ENCODE data around the gene PDZD8.
"Not testable (repeated sequence)": the region's sequence is repeated elsewhere in the genome, so short reads cannot be mapped to it uniquely, and the experiment has no call there.

PDZD8 gene

GRCh38 chr10:117312430-117312829 lies 62.8 kb downstream of the PDZD8 start:
- H3K27ac Mint-ChIP-seq: no peak overlapping the region
- no peak overlapping the region for H3K4me3 Mint-ChIP-seq
- H3K36me3 Mint-ChIP-seq: peaks cover 30 to 44% of the 10 kb centered on the region in 2 donors
- ATAC-seq (replicated peaks): no peak
- no peak for DNase-seq
- peaks cover 0 to 2% of the 10 kb centered on the region in 2 donors for H3K9me3 Mint-ChIP-seq
- no peaks in the 10 kb centered on the region for H3K27me3 Mint-ChIP-seq
- peaks cover 8 to 11% of the 10 kb centered on the region in 2 donors for H3K4me1 Mint-ChIP-seq

- Mint-ChIP-seq H3K27me3 (no peaks in the 10 kb centered on the region), H3K9me3 (peaks cover 0 to 2% of the 10 kb centered on the region in 2 donors), H3K36me3 (peaks cover 30 to 44% of the 10 kb centered on the region in 2 donors), H3K27ac (no peak overlapping the region), H3K4me1 (peaks cover 8 to 11% of the 10 kb centered on the region in 2 donors), H3K4me3 (no peak overlapping the region)
- ATAC-seq (replicated peaks): no peak
- DNase-seq: no peak
Measured at GRCh38 chr10:117311261-117311660, 64.0 kb downstream of the PDZD8 start.

GRCh38 chr10:117306674-117307073 lies 68.6 kb downstream of the PDZD8 start:
- Mint-ChIP-seq H3K4me1 (peaks cover 4 to 15% of the 10 kb centered on the region in 2 donors), H3K27ac (no peak overlapping the region), H3K27me3 (no peaks in the 10 kb centered on the region), H3K36me3 (peaks cover 41 to 42% of the 10 kb centered on the region in 2 donors), H3K9me3 (peaks cover 10 to 14% of the 10 kb centered on the region in 2 donors), H3K4me3 (no peak overlapping the region)
- DNase-seq: no peak
- no peak for ATAC-seq (replicated peaks)

GRCh38 chr10:117303451-117303850 lies 71.8 kb downstream of the PDZD8 start:
- Mint-ChIP-seq H3K9me3 (peaks cover 15 to 20% of the 10 kb centered on the region in 2 donors), H3K36me3 (peaks cover 44 to 48% of the 10 kb centered on the region in 2 donors)
- H3K27me3 Mint-ChIP-seq; DNase-seq; ATAC-seq (replicated peaks); H3K27ac Mint-ChIP-seq; H3K4me1 Mint-ChIP-seq; H3K4me3 Mint-ChIP-seq: not testable (repeated sequence)

GRCh38 chr10:117300671-117301070 lies 74.6 kb downstream of the PDZD8 start:
- no peak for DNase-seq
- no peak for ATAC-seq (replicated peaks)
- H3K9me3 Mint-ChIP-seq: peaks cover 15 to 20% of the 10 kb centered on the region in 2 donors
- H3K27ac Mint-ChIP-seq: no peak overlapping the region
- H3K4me1 Mint-ChIP-seq: peaks cover 4 to 10% of the 10 kb centered on the region in 2 donors
- H3K36me3 Mint-ChIP-seq: peaks cover 49 to 51% of the 10 kb centered on the region in 2 donors
- H3K27me3 Mint-ChIP-seq: no peaks in the 10 kb centered on the region
- H3K4me3 Mint-ChIP-seq: no peak overlapping the region

- Mint-ChIP-seq H3K4me1 (peaks cover 4 to 9% of the 10 kb centered on the region in 2 donors), H3K36me3 (peaks cover 43 to 52% of the 10 kb centered on the region in 2 donors), H3K9me3 (peaks cover 15 to 20% of the 10 kb centered on the region in 2 donors), H3K27ac (no peak overlapping the region), H3K27me3 (no peaks in the 10 kb centered on the region), H3K4me3 (no peak overlapping the region)
- ATAC-seq (replicated peaks): no peak
- DNase-seq: no peak
Measured at GRCh38 chr10:117299435-117299834, 75.8 kb downstream of the PDZD8 start.

GRCh38 chr10:117298219-117298618 lies 77.0 kb downstream of the PDZD8 start:
- Mint-ChIP-seq H3K9me3 (peaks cover 15% of the 10 kb centered on the region in 2 donors), H3K4me1 (peaks cover 4 to 7% of the 10 kb centered on the region in 2 donors), H3K4me3 (no peak overlapping the region), H3K27me3 (no peaks in the 10 kb centered on the region), H3K36me3 (peaks cover 32 to 45% of the 10 kb centered on the region in 2 donors), H3K27ac (no peak overlapping the region)
- ATAC-seq (replicated peaks) (no peak), DNase-seq (no peak)

- peaks cover 19 to 27% of the 10 kb centered on the region in 2 donors for H3K36me3 Mint-ChIP-seq
- ATAC-seq (replicated peaks) (no peak), DNase-seq (no peak)
- H3K27ac Mint-ChIP-seq: no peak overlapping the region
- peaks cover 1 to 4% of the 10 kb centered on the region in 2 donors for H3K4me1 Mint-ChIP-seq
- no peaks in the 10 kb centered on the region for H3K27me3 Mint-ChIP-seq
- H3K4me3 Mint-ChIP-seq: no peak overlapping the region
- H3K9me3 Mint-ChIP-seq: peaks cover 0 to 3% of the 10 kb centered on the region in 2 donors
Measured at GRCh38 chr10:117294735-117295134, 80.5 kb downstream of the PDZD8 start.

GRCh38 chr10:117294039-117294645 lies 81.1 kb downstream of the PDZD8 start:
- H3K4me1 Mint-ChIP-seq: peaks cover 1 to 4% of the 10 kb centered on the region in 2 donors
- H3K27me3 Mint-ChIP-seq: no peaks in the 10 kb centered on the region
- DNase-seq (no peak), ATAC-seq (replicated peaks) (no peak)
- H3K4me3 Mint-ChIP-seq: no peak overlapping the region
- H3K9me3 Mint-ChIP-seq: no peaks in the 10 kb centered on the region
- H3K27ac Mint-ChIP-seq: no peak overlapping the region
- peaks cover 17 to 26% of the 10 kb centered on the region in 2 donors for H3K36me3 Mint-ChIP-seq

- H3K4me3 Mint-ChIP-seq; ATAC-seq (replicated peaks); H3K27me3 Mint-ChIP-seq; H3K27ac Mint-ChIP-seq; DNase-seq; H3K9me3 Mint-ChIP-seq; H3K4me1 Mint-ChIP-seq: not testable (repeated sequence)
- peaks cover 12 to 21% of the 10 kb centered on the region in 2 donors for H3K36me3 Mint-ChIP-seq
Measured at GRCh38 chr10:117290872-117291271, 84.4 kb downstream of the PDZD8 start.

- H3K27ac Mint-ChIP-seq: no peak overlapping the region
- ATAC-seq (replicated peaks): no peak
Measured at GRCh38 chr10:117284716-117285494, 90.3 kb downstream of the PDZD8 start.

GRCh38 chr10:117277675-117278074 lies 97.6 kb downstream of the PDZD8 start:
- no peaks in the 10 kb centered on the region for H3K27me3 Mint-ChIP-seq
- peaks cover 2 to 4% of the 10 kb centered on the region in 2 donors for H3K36me3 Mint-ChIP-seq
- ATAC-seq (replicated peaks): no peak
- no peak overlapping the region for H3K27ac Mint-ChIP-seq
- H3K4me3 Mint-ChIP-seq: no peak overlapping the region
- no peak for DNase-seq
- H3K9me3 Mint-ChIP-seq: no peaks in the 10 kb centered on the region
- no peaks in the 10 kb centered on the region for H3K4me1 Mint-ChIP-seq

More at GRCh38 chr10:117284716-117285494, 90.3 kb downstream of the PDZD8 start:
- Mint-ChIP-seq H3K36me3 (peaks cover 19 to 29% of the 10 kb centered on the region in 2 donors), H3K4me1 (no peaks in the 10 kb centered on the region), H3K27me3 (no peaks in the 10 kb centered on the region), H3K4me3 (no peak overlapping the region), H3K9me3 (no peaks in the 10 kb centered on the region)
- no peak for DNase-seq

- DNase-seq (no peak), ATAC-seq (replicated peaks) (no peak)
- Mint-ChIP-seq H3K27ac (no peak overlapping the region), H3K36me3 (no peaks in the 10 kb centered on the region), H3K27me3 (no peaks in the 10 kb centered on the region), H3K9me3 (no peaks in the 10 kb centered on the region), H3K4me1 (no peaks in the 10 kb centered on the region), H3K4me3 (no peak overlapping the region)
Measured at GRCh38 chr10:117275121-117275520, 100.1 kb downstream of the PDZD8 start.

- Mint-ChIP-seq H3K4me1 (no peaks in the 10 kb centered on the region), H3K4me3 (no peak overlapping the region), H3K36me3 (no peaks in the 10 kb centered on the region), H3K27ac (no peak overlapping the region), H3K9me3 (no peaks in the 10 kb centered on the region), H3K27me3 (no peaks in the 10 kb centered on the region)
- ATAC-seq (replicated peaks) (no peak), DNase-seq (no peak)
Measured at GRCh38 chr10:117274509-117274908, 100.7 kb downstream of the PDZD8 start.

- no peak overlapping the region for H3K4me3 Mint-ChIP-seq
- H3K9me3 Mint-ChIP-seq: no peaks in the 10 kb centered on the region
- no peaks in the 10 kb centered on the region for H3K27me3 Mint-ChIP-seq
- no peak overlapping the region for H3K27ac Mint-ChIP-seq
- H3K4me1 Mint-ChIP-seq: no peaks in the 10 kb centered on the region
- no peak for ATAC-seq (replicated peaks)
- H3K36me3 Mint-ChIP-seq: no peaks in the 10 kb centered on the region
- DNase-seq: no peak
Measured at GRCh38 chr10:117273980-117274379, 101.3 kb downstream of the PDZD8 start.
